HCT116 (cell line): ENCODE measurements around the gene CACNA1A.

Experiments used
- CEBPB ChIP-seq: IDR thresholded peaks from 2 replicates; pipeline ENCODE4 v1.6.1; 2012; ENCODE audit warnings: low read depth
- EZH2 ChIP-seq: fragments of 200-600 bp; sonication (generic); IDR thresholded peaks from 2 replicates; pipeline ENCODE4 v1.6.1; 2017; ENCODE audit warnings: antibody characterized with exemption, mixed run types
- EZH2phosphoT487 ChIP-seq: fragments of 200-600 bp; IDR thresholded peaks from 2 replicates; pipeline ENCODE4 v1.6.1; 2018; ENCODE audit warnings: antibody characterized with exemption, borderline replicate concordance
- MAX ChIP-seq: IDR thresholded peaks from 2 replicates; pipeline ENCODE4 v1.6.1; 2012
- POLR2A ChIP-seq: IDR thresholded peaks from 2 replicates; pipeline ENCODE4 v1.7.0; 2011; ENCODE audit warnings: borderline replicate concordance; ENCODE audit not compliant: insufficient read depth, insufficient read length; ENCODE audit errors: extremely low read depth
- POLR2AphosphoS5 ChIP-seq: IDR thresholded peaks from 2 replicates; pipeline ENCODE4 v1.6.1; 2011; ENCODE audit warnings: mild to moderate bottlenecking, low read depth, low read length, moderate library complexity
- SP1 ChIP-seq: IDR thresholded peaks from 2 replicates; pipeline ENCODE4 v1.6.1; 2012; ENCODE audit warnings: low read depth
- YY1 ChIP-seq: IDR thresholded peaks from 2 replicates; pipeline ENCODE4 v1.6.1; 2011; ENCODE audit warnings: low read length, low read depth, moderate library complexity, mild to moderate bottlenecking; ENCODE audit not compliant: insufficient replicate concordance; ENCODE audit errors: extremely low read depth
- ZFX ChIP-seq: fragments of 450-650 bp; IDR thresholded peaks from 2 replicates; pipeline ENCODE4 v1.6.1; 2017
- ZNF274 ChIP-seq: fragments of 200-500 bp; sonication (Bioruptor generic); IDR thresholded peaks from 2 replicates; pipeline ENCODE4 v1.6.1; 2014; ENCODE audit warnings: mild to moderate bottlenecking, low read depth, low read length, inconsistent platforms
- TF ChIP-seq, protein P1 (sequence below): IDR thresholded peaks from 2 replicates; pipeline ENCODE4 v1.6.1; 2011; ENCODE audit warnings: mild to moderate bottlenecking, low read length, moderate library complexity; ENCODE audit not compliant: insufficient replicate concordance; ENCODE audit errors: extremely low read depth
- TF ChIP-seq, protein P2 (sequence below): IDR thresholded peaks from 2 replicates; pipeline ENCODE4 v1.6.1; 2012; ENCODE audit warnings: low read depth
- TF ChIP-seq, protein P3 (sequence below), 3 experiments: fragments of 200-600 bp in 1 of 3; sonication (generic) in 1 of 3; IDR thresholded peaks in 2 of 3; conservative IDR thresholded peaks in 1 of 3; 2 replicates each; pipeline ENCODE4 v1.5.1; 2012 to 2017; ENCODE audit warnings: low read depth in 2 of 3, low read length in 2 of 3, antibody characterized with exemption in 1 of 3, borderline replicate concordance in 1 of 3, control low read depth in 1 of 3, mild to moderate bottlenecking in 1 of 3, mixed read lengths in 1 of 3, mixed run types in 1 of 3, moderate library complexity in 1 of 3; ENCODE audit not compliant: insufficient read depth in 1 of 3
- TF ChIP-seq, protein P4 (sequence below): IDR thresholded peaks from 2 replicates; pipeline ENCODE4 v1.6.1; 2012

DNA sequence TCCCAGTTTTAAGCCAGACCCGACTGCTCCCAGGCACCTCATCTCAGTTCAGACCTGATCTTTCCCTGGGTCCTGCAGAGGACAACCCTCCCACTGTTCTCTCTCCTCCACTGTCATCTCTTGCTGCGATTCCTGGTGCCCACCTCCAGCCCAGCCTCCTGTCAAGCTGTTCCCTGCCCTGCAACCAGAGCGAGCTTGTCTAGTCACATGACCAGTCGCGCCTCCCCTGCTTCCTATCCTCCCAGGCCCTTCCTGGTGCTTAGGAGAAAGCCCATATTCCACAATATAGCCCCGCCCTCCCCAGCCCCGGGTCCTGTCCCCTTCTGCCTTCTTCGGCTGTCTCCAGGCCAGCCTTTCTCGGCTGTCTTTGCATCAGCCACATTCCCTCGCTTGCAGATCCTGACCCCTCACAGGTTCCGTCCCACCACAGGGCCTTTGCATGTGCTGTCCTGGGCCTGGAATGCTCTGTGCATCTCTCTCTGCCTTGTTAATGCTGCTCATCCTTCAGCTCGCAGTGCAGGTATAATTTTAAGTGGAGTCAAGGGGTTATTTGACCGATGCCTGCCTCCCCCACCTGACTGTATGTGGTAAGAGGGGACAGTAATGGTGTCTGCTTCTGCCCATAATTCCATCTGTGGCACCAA, 267.3 kb downstream of the CACNA1A start:
- TF ChIP-seq, protein P1, sequence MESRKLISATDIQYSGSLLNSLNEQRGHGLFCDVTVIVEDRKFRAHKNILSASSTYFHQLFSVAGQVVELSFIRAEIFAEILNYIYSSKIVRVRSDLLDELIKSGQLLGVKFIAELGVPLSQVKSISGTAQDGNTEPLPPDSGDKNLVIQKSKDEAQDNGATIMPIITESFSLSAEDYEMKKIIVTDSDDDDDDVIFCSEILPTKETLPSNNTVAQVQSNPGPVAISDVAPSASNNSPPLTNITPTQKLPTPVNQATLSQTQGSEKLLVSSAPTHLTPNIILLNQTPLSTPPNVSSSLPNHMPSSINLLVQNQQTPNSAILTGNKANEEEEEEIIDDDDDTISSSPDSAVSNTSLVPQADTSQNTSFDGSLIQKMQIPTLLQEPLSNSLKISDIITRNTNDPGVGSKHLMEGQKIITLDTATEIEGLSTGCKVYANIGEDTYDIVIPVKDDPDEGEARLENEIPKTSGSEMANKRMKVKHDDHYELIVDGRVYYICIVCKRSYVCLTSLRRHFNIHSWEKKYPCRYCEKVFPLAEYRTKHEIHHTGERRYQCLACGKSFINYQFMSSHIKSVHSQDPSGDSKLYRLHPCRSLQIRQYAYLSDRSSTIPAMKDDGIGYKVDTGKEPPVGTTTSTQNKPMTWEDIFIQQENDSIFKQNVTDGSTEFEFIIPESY: no peak
- TF ChIP-seq, protein P2, sequence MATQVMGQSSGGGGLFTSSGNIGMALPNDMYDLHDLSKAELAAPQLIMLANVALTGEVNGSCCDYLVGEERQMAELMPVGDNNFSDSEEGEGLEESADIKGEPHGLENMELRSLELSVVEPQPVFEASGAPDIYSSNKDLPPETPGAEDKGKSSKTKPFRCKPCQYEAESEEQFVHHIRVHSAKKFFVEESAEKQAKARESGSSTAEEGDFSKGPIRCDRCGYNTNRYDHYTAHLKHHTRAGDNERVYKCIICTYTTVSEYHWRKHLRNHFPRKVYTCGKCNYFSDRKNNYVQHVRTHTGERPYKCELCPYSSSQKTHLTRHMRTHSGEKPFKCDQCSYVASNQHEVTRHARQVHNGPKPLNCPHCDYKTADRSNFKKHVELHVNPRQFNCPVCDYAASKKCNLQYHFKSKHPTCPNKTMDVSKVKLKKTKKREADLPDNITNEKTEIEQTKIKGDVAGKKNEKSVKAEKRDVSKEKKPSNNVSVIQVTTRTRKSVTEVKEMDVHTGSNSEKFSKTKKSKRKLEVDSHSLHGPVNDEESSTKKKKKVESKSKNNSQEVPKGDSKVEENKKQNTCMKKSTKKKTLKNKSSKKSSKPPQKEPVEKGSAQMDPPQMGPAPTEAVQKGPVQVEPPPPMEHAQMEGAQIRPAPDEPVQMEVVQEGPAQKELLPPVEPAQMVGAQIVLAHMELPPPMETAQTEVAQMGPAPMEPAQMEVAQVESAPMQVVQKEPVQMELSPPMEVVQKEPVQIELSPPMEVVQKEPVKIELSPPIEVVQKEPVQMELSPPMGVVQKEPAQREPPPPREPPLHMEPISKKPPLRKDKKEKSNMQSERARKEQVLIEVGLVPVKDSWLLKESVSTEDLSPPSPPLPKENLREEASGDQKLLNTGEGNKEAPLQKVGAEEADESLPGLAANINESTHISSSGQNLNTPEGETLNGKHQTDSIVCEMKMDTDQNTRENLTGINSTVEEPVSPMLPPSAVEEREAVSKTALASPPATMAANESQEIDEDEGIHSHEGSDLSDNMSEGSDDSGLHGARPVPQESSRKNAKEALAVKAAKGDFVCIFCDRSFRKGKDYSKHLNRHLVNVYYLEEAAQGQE: no peak
- TF ChIP-seq, protein P3, sequence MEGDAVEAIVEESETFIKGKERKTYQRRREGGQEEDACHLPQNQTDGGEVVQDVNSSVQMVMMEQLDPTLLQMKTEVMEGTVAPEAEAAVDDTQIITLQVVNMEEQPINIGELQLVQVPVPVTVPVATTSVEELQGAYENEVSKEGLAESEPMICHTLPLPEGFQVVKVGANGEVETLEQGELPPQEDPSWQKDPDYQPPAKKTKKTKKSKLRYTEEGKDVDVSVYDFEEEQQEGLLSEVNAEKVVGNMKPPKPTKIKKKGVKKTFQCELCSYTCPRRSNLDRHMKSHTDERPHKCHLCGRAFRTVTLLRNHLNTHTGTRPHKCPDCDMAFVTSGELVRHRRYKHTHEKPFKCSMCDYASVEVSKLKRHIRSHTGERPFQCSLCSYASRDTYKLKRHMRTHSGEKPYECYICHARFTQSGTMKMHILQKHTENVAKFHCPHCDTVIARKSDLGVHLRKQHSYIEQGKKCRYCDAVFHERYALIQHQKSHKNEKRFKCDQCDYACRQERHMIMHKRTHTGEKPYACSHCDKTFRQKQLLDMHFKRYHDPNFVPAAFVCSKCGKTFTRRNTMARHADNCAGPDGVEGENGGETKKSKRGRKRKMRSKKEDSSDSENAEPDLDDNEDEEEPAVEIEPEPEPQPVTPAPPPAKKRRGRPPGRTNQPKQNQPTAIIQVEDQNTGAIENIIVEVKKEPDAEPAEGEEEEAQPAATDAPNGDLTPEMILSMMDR (IDR thresholded peaks at IDR 0.05 in 2 of 3, conservative IDR thresholded peaks at IDR 0.05 in 1 of 3; ENCODE audit: borderline replicate concordance in 1 of 3, insufficient read depth in 1 of 3, low read depth in 2 of 3, low read length in 2 of 3): no peak
- TF ChIP-seq MAX: no peak
- no peak for TF ChIP-seq CEBPB
- TF ChIP-seq EZH2phosphoT487: no peak
- TF ChIP-seq POLR2A: no peak
- TF ChIP-seq EZH2: no peak
- TF ChIP-seq ZNF274: no peak
- TF ChIP-seq POLR2AphosphoS5: no peak
- TF ChIP-seq, protein P4, sequence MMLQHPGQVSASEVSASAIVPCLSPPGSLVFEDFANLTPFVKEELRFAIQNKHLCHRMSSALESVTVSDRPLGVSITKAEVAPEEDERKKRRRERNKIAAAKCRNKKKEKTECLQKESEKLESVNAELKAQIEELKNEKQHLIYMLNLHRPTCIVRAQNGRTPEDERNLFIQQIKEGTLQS: no peak
- no peak for TF ChIP-seq YY1
- no peak for TF ChIP-seq SP1
- no peak for TF ChIP-seq ZFX
